KOPT-K1 (cell line): Measurements from ENCODE around the gene PRKG1.
"Not testable (repeated sequence)": the region's sequence is repeated elsewhere in the genome, so short reads cannot be mapped to it uniquely, and the experiment has no call there.

Experiments
- H3K27ac ChIP-seq: fragments of 200-600 bp; sonication (generic); 2 replicates; pipeline ENCODE4 v1.5.1; 2016; ENCODE audit warnings: antibody characterized with exemption, mild to moderate bottlenecking, low read depth, low read length; ENCODE audit not compliant: poor library complexity, severe bottlenecking
- H3K36me3 ChIP-seq: fragments of 200-600 bp; sonication (generic); 2 replicates; pipeline ENCODE4 v1.5.1; 2017; ENCODE audit warnings: antibody characterized with exemption, mild to moderate bottlenecking, low read length, moderate library complexity; ENCODE audit not compliant: insufficient read depth
- H3K9me3 ChIP-seq: fragments of 200-600 bp; sonication (generic); 2 replicates; pipeline ENCODE4 v1.5.1; 2017; ENCODE audit warnings: antibody characterized with exemption, low read length, mild to moderate bottlenecking; ENCODE audit not compliant: insufficient read depth, poor library complexity, severe bottlenecking

PRKG1 gene

GRCh38 chr10:52019077-52019555 lies 944.8 kb downstream of the PRKG1 start:
- Histone ChIP-seq H3K27ac (no peak overlapping the region), H3K9me3 (no peaks in the 10 kb centered on the region), H3K36me3 (no peaks in the 10 kb centered on the region)

DNA sequence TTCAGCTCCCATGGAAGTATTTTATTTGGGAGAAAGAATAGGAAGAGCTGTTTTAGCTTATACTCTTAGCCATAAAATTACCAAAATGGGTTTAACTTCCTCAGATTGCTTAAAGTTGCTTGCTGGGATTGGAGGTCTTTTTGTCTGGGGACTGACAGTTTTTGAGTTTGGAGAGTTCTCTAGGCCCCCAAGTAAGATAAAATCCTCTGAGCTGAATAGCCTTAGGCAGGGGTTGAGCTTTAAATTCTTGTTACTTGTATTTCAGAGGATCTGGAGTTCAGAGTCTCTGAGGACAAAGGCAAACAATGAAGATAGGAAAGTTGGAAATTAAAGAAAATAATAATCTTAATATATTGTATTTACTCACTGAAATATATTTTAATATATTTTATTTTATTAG lies 945.4 kb downstream of the PRKG1 start:
- Histone ChIP-seq H3K27ac (no peak overlapping the region), H3K36me3 (no peaks in the 10 kb centered on the region), H3K9me3 (no peaks in the 10 kb centered on the region)

GRCh38 chr10:52020173-52020572 lies 945.9 kb downstream of the PRKG1 start:
- no peaks in the 10 kb centered on the region for H3K36me3 ChIP-seq
- no peaks in the 10 kb centered on the region for H3K9me3 ChIP-seq
- H3K27ac ChIP-seq: no peak overlapping the region

GRCh38 chr10:52020702-52021101 lies 946.4 kb downstream of the PRKG1 start:
- Histone ChIP-seq H3K9me3 (no peaks in the 10 kb centered on the region), H3K36me3 (no peaks in the 10 kb centered on the region)

GRCh38 chr10:52027055-52027705 lies 952.9 kb downstream of the PRKG1 start:
- no peaks in the 10 kb centered on the region for H3K9me3 ChIP-seq
- no peak overlapping the region for H3K27ac ChIP-seq
- no peaks in the 10 kb centered on the region for H3K36me3 ChIP-seq

More at GRCh38 chr10:52020702-52021101, 946.4 kb downstream of the PRKG1 start:
- H3K27ac ChIP-seq: no peak overlapping the region

- no peak overlapping the region for H3K27ac ChIP-seq
- no peaks in the 10 kb centered on the region for H3K36me3 ChIP-seq
- no peaks in the 10 kb centered on the region for H3K9me3 ChIP-seq
These were observed 954.2 kb downstream of the PRKG1 start for GRCh38 chr10:52028523-52028858.

DNA sequence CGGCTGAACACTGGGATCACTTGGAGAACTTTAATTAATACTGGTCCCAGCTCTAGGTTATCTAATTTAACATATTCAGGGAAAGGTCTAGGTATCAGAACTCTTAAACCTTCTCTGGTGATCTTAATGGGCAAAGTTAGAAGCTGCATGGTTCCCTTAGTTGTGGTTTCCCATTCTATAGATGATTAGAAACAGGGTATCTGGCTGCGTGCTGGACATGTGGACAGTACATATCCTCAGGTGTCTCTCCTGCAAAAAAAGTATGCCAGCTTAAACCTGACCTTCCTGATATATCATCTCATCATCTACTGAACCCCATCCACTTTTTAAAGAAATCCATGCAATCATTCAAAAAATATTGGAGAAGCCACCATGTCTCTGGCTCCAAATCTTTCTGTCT lies 955.3 kb downstream of the PRKG1 start:
- Histone ChIP-seq H3K36me3 (no peaks in the 10 kb centered on the region), H3K9me3 (no peaks in the 10 kb centered on the region), H3K27ac (no peak overlapping the region)

GRCh38 chr10:52030051-52030790 lies 955.9 kb downstream of the PRKG1 start:
- H3K27ac ChIP-seq: no peak overlapping the region
- H3K36me3 ChIP-seq: no peaks in the 10 kb centered on the region
- no peaks in the 10 kb centered on the region for H3K9me3 ChIP-seq

DNA sequence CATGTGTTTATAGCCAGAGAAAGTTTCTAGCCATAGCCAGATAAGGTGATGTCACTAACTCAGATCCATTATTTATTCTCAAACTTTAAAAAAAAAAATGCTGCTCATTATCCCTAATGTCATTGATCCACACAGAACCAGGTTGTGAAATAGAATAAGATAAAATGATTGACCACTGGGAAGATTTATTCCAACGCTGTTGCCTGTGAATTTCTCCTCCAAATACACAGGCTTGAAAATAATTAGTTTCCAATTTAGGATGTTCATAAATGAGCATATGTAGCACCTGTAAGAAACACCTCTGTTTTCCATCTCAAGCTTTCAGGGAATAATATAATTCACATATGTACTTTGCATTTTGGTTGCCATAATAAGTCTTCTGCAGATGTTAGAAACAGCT lies 956.7 kb downstream of the PRKG1 start:
- Histone ChIP-seq H3K27ac (no peak overlapping the region), H3K9me3 (no peaks in the 10 kb centered on the region), H3K36me3 (no peaks in the 10 kb centered on the region)

GRCh38 chr10:52031771-52032170 lies 957.5 kb downstream of the PRKG1 start:
- no peaks in the 10 kb centered on the region for H3K36me3 ChIP-seq
- no peaks in the 10 kb centered on the region for H3K9me3 ChIP-seq
- no peak overlapping the region for H3K27ac ChIP-seq

DNA sequence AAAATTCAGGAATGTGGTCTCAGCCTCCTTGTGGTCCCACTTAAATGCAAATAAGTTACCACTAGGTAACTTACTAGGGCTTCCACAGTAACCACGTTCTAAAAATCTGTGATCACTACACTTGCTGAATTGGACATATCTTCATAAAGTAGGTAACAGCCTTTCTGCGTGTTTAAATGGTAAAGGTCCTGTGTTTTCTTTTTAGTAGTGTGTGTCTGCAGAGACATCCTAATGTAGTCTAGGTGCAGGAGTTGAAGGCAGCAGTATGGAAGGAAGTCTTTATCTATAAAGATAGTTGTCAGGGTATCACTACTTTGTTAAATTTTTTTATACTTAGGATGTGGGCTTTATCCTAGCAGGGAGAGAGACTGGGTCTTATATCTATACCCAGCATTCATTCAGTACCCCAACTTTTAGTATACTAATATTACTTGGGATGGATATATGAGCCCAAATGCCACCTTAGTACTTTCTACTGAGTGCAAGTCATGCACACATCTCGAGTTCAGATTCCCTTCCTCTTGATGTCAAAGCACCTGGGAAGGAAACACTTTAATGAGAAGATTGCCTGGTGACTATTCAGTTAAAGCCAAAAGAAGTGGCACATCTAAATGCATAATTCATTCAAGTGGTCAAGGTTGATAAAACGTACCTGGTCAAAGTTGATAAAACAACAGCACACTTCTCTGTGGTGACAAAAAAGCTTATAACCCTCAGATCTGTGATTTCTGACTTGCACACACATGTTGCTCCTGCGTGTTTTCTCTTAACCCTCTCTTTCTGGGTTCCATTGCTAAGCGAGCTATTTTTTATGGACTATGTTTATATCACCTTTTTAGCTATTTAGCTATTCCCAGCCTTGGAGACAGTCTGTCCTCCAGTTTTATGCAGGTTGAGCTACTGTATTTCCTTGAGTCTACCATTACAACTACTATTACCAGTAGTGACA lies 958.7 kb downstream of the PRKG1 start:
- Histone ChIP-seq H3K36me3 (no peaks in the 10 kb centered on the region), H3K27ac (no peak overlapping the region), H3K9me3 (no peaks in the 10 kb centered on the region)

DNA sequence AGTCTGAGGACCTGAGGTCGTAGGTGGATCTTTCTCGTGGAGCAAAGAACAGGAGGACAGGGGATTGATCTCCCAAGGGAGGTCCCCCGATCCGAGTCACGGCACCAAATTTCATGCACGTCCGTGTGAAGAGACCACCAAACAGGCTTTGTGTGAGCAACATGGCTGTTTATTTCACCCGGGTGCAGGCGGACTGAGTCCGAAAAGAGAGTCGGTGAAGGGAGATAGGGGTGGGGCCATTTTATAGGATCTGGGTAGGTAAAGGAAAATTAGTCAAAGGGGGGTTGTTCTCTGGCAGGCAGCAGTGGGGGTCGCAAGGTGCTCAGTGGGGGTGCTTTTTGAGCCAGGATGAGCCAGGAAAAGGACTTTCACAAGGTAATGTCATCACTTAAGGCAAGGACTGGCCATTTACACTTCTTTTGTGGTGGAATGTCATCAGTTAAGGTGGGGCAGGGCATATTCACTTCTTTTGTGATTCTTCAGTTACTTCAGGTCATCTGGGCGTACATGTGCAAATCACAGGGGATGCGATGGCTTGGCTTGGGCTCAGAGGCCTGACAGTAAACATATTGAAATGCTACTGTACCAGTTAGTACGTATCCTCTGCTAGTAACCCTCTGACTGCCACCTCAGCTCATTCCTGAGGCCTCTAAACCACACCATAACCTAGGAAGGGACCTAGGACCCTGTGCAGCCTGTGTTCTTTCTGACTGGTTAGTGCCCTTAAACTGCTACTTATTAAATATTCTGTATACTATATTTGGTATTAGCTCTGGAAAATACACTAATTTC lies 964.9 kb downstream of the PRKG1 start:
- H3K36me3 ChIP-seq, H3K9me3 ChIP-seq, H3K27ac ChIP-seq: not testable (repeated sequence)

GRCh38 chr10:52040486-52040885 lies 966.2 kb downstream of the PRKG1 start:
- H3K9me3 ChIP-seq: no peaks in the 10 kb centered on the region
- no peak overlapping the region for H3K27ac ChIP-seq
- H3K36me3 ChIP-seq: no peaks in the 10 kb centered on the region

DNA sequence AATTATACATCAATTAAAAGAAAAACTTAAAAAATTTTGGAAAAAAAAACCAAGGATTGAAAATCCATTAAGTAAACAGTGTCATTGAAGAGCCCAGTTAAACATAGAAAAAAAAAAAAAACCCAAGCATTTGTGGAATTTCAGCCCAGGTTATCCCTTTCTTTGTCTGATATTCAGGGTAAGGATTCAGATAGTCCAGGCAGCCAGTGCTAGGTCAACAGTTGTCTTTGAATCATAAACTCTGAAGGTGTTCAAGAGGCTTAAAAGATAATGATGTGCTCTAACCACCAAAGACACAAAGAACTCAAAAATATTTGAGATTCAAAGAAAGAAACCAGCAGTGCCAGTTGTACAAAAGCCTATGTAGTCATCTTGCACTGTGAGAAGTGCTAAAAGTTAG lies 969.5 kb downstream of the PRKG1 start:
- Histone ChIP-seq H3K36me3 (no peaks in the 10 kb centered on the region), H3K9me3 (no peaks in the 10 kb centered on the region), H3K27ac (no peak overlapping the region)
